Measurements from ENCODE around the gene WRAP73. TPM values are rescaled to one million over a fixed set of nuclear protein-coding genes. Genes with fewer than 3 reads are reported as not detected.

The WRAP73 gene
- total RNA-seq, 1 donor from 2014 or later: 21.6 TPM

DNA sequence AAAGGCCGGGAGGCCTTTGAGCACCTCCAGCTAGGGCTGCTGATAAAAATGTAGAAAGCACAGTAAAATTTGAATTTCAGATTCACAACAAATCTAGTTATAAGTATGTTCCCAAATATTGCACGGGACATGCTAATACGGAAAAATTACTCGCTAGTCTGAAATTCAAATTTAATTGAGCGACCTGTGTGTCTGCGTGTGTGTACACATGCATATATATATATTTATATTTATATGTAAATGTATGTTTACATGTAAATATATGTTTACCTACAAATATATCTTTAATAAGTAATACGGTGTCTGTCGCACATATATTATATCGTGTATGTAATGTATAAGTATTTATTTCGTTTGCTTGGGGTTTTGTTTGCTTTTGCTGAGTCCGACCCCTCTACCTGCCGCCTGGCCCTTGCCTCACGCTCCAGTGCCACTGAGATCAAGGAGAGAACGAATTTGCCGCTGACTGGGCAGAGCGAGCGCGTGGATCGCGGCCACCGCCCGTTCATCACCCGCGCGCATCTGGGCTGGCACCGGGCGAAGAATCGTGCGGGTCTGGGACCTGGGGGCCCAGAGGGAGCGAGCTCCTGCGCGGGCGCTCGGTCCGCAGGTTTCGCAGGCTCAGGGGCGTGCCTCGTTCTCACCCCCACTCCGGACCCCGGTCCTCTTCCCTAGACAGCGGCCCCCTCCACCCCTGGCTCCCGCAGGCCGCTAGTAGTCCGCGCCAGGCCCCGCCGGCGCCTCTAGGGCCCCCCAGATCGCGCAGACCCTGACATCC, 534 bp upstream of the WRAP73 start:
- DNase-seq (ENCODE audit: low spot score): no peak

DNA sequence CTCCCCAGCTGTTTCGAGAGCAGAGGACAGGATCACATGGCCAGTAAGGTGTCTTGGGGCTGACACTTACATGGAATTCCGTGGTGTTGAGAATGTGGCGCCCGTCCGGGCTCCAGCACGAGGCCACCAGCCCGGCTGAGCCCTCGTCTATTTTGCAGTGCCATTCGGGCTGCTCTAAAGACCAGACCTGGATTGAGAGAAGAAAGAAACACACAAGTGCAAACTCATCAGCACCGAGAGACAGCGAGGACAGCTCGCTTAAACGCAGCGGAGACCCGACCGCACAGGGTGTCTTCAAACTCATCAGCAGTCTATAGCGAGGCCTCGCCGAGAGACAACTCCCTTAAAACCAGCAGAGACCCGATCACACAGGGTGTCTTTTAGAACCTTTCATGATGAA, 3.3 kb downstream of the WRAP73 start:
- no peak for DNase-seq (ENCODE audit: low spot score)

- no peak for DNase-seq (ENCODE audit: low spot score)
These were observed 4.1 kb downstream of the WRAP73 start for GRCh38 chr1:3645666-3646355.

GRCh38 chr1:3645247-3645646, 4.7 kb downstream of the WRAP73 start:
- no peak for DNase-seq (ENCODE audit: low spot score)

- DNase-seq (ENCODE audit: low spot score): no peak
These were observed 5.6 kb downstream of the WRAP73 start for GRCh38 chr1:3644273-3644672.

DNA sequence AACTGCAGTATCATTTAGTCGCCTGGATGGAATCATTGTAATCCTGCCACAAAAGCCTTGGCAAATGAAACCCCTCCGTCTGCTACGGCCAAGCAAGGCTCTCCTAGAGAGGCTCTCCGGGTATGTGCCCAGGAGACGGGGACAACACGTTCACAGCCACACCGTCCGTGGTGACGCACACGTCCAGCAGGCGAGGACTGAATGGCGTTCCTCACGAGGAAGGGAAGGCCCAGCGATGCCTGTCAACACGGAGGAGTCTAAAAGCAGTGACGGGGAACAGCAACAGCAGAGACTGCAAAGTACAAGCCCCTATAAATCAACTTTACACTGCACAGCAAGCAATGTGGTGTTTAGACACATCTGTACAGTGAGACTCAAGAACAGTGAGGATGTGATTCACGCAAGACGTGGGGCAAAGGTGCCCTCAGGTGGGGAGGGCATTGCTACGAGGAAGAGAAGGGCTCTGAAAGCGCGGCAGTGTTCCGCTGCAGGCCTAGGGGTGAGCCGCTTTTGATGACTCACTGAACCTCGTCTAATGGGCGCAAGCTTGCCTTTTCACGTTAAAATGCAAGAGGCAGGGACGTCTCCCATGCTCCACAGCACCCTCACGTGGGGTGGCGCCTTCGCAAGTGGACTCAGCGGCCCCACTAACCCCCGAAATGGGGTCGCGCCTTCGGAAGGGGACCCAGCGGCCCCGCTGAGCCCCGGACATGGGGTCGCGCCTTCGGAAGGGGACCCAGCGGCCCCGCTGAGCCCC, 6.8 kb downstream of the WRAP73 start:
- DNase-seq (ENCODE audit: low spot score): no peak

GRCh38 chr1:3641816-3642215, 8.1 kb downstream of the WRAP73 start:
- DNase-seq (ENCODE audit: low spot score): no peak

GRCh38 chr1:3641046-3641760, 8.7 kb downstream of the WRAP73 start:
- no peak for DNase-seq (ENCODE audit: low spot score)

DNA sequence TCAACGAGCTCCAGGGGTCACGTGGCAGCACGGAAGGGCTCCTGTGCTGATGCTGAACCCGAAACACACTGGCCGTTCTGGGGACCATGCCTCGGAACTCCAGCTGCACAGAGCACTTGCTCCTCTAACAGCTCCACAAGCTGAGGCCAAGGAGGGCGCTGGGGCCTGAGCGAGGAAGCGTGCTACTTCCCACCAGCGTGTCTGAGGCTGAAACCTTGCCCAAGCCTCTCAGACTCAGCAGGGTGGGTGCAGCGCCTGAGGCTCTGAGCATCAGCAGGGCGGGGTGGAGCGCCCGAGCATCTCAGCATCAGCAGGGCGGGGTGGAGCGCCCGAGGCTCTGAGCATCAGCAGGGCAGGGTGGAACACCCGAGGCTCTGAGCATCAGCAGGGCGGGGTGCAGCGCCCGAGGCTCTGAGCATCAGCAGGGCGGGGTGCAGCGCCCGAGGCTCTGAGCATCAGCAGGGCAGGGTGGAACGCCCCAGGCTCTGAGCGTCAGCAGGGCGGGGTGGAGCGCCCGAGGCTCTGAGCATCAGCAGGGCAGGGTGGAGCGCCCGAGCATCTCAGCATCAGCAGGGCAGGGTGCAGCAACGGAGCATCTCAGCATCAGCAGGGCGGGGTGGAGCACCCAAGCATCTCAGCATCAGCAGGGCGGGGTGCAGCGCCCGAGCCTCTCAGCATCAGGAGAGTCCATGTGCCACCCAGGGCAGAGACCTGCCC, 9.6 kb downstream of the WRAP73 start:
- no peak for DNase-seq (ENCODE audit: low spot score)

DNA sequence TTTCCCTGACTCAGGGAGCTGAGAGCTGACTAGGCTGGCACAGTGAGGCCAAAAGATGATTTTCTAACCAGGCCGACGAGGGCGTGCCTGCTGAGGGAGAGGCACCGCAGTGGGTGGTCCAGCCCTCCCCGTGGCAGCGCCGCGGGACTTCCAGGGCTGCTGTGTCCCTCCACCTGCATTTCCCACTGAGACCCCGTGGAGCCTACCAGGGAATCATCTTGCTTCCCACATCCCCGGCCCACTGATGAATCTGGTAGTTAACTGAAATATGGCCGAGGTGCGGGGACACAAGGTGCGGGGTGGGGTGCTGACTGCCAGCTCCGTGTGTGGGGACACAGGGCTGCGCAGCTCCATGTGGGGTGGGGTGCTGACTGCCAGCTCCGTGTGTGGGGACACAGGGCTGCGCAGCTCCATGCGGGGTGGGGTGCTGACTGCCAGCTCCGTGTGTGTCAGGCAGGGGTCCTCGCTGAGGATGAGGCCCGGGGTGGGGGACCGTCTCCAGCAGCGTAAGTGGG, 10.4 kb downstream of the WRAP73 start:
- DNase-seq (ENCODE audit: low spot score): no peak

- no peak for DNase-seq (ENCODE audit: low spot score)
These were observed 11.2 kb downstream of the WRAP73 start for GRCh38 chr1:3638676-3639075.

DNA sequence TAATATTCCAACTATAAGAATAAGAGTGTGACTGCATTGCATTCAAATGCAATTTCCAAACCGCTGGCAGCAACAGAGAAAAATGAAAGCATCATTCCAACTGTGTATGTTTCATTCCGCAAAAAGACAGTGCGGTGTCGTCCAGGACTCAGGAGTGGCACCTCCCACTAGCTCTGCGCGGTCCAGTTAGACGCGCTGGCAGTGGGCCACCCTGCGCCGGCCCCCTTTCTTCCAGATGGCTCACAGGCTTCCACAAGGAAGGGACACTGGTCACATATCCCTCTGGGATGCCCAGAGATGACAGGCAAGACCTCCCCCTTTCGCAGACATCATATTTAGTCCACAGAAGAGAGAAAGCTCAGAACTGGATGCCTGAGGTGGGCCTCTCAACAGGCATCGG, 11.9 kb downstream of the WRAP73 start:
- no peak for DNase-seq (ENCODE audit: low spot score)

DNA sequence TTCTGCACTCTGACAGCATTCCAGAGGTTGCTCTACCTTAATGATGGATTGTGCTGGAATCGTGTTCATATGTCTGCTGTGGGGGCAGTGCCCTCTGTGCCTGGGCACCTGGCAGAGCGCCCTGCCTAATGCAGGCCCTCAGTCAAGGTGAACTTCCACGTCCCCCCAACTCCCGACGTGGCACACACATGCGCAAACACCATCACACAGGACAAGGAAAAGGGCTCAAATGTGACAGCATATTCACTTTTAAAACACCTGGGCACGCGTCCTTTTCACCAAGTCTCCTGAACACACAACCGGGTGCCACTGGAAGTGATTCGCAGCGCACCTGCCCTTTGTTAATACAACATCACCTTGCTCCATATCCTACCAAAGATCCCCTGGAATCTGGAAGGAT, 13.4 kb downstream of the WRAP73 start:
- DNase-seq (ENCODE audit: low spot score): no peak

- no peak for DNase-seq (ENCODE audit: low spot score)
These were observed 13.8 kb downstream of the WRAP73 start for GRCh38 chr1:3636080-3636479.

DNA sequence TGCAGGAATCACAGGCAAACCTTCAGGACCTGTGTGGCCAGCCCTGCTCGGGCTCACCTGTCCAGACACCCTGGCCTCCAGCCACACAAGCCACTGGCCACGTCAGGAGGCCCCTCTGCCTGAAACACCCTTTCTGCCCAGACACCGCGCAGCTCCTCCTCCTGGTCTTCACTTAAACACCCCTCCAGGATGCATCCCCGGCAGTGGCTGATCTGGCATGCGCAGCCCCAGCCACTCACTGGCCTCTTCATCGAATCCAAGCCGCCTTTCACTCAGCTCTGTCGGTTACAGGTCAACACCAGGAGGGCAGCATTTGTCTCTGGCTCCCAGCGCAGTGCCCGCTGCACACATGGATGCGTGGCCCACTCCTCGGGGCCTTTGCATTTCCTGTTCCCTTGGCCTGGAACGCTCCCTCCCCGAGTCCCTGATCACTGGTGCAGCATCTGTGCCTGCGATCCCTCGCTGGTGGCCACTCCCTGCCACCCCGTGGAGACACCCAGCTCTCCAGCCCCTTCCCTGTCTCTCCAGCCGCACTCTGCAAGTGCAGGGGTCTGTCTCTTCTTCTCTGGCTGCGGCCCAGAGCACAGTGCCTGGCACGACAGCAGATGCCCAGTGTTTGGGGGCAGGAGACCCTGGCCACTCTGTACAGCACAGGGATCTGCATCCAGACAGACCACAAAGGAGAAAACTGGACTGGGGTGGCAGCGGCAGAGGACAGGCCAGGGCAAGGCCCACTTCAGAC, 15.7 kb downstream of the WRAP73 start:
- DNase-seq (ENCODE audit: low spot score): no peak

DNA sequence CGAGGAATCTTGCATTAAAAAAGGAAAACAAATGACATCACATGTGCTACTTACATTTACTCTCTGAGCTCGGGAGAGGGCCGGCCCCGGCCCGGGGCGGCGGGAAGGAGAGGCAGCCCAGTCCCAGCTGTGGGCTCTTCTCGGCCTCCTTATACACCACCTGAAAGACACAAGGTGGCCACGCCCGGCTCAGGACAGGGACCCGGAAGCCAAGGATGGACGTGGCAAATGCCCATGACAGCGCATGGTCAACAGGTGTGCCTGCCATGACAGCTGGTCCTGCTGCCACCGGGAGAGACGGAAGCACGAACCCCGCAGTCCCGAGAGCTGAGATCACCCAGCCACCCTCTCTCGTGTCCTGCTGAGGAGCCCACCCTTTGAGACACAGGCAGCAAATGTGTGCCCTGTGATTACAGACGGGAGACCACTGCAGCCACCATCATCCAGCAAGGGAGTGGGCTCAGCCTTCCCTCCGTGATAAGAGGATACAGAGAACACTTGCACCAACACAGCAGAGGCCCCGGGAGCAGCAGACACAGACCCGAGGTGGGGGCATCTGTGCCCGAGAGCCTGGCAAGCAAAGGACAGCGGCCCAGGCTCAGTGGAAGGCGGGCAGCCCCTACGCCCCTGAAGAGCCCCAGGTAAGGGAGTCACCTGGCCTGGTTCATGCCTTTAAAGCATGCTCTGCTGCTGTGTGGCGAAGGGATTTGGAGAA, 16.4 kb downstream of the WRAP73 start:
- no peak for DNase-seq (ENCODE audit: low spot score)

- no peak for DNase-seq (ENCODE audit: low spot score)
These were observed 17.1 kb downstream of the WRAP73 start for GRCh38 chr1:3632716-3633343.

DNA sequence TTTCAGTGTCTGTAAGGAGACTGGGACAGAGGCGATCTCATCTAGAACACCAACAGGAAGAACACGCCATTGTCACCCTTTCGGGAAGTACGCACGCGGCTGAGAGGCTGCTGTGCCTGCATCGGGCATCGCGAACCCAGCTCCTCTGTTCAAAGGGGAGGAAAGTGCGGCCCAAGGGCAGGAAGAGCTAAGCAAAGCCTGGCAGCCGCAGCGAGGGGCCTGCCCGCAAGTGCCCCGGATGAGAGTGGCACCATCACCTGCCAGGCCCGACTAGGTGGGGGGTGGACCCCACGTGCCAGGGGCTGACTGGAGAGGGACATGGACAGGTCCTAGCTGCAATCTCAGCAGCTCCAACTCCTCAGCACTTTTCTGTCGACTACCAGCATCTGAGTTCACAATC, 17.6 kb downstream of the WRAP73 start:
- no peak for DNase-seq (ENCODE audit: low spot score)
